PC-9 (cell line): ENCODE data around the gene GREB1L.

Source experiments
- EZH2 ChIP-seq: fragments of 200-600 bp; sonication (generic); IDR thresholded peaks from 2 replicates; pipeline ENCODE4 v1.8.0; 2017; ENCODE audit warnings: antibody characterized with exemption, low read depth
- TF ChIP-seq, protein P1 (sequence below): fragments of 200-600 bp; sonication (generic); conservative IDR thresholded peaks from 2 replicates; pipeline ENCODE4 v1.6.1; 2017; ENCODE audit warnings: mixed run types, antibody characterized with exemption, mild to moderate bottlenecking, moderate library complexity

DNA sequence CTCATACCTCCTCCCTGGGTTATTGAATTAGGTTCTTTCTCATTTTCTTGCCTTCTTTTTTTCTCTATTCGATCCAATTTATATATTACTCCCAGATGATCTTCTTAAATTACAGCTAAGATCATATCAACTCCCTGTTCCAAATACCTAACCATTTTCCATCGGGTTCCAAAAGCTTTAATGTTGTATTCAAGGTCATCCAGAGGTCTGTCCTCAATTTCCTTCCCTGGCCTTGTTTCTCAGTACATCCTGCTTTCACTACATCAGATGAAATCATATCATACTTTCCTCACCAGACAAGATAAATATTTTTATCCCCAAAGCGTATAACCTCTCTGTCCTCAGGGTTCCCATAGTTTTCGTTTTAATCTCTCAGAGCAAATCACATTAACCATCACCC, 36.3 kb upstream of the GREB1L start:
- no peak for TF ChIP-seq EZH2
- TF ChIP-seq, protein P1, sequence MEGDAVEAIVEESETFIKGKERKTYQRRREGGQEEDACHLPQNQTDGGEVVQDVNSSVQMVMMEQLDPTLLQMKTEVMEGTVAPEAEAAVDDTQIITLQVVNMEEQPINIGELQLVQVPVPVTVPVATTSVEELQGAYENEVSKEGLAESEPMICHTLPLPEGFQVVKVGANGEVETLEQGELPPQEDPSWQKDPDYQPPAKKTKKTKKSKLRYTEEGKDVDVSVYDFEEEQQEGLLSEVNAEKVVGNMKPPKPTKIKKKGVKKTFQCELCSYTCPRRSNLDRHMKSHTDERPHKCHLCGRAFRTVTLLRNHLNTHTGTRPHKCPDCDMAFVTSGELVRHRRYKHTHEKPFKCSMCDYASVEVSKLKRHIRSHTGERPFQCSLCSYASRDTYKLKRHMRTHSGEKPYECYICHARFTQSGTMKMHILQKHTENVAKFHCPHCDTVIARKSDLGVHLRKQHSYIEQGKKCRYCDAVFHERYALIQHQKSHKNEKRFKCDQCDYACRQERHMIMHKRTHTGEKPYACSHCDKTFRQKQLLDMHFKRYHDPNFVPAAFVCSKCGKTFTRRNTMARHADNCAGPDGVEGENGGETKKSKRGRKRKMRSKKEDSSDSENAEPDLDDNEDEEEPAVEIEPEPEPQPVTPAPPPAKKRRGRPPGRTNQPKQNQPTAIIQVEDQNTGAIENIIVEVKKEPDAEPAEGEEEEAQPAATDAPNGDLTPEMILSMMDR, result no peak
